ENCODE results near the gene ANKRD12.

DNA sequence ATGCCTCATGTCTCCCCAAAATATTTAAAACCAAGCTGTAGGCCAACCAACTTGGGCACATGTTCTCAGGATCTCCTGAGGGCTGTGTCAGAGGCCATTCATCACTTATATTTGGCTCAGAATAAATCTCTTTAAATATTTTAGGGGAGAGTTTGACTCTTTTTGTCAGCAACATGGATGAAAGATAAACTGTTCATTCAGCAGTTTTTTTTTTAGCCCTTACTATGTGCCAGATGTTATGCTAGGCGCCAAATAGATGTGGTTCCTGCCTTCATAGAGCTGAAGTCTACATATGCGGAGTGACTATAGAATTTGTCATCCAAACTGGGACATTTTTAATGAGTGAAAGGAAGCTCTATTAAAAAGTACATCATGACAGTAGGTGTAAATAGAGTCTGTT, 155.5 kb downstream of the ANKRD12 start:
- TF ChIP-seq EZH2 (IDR thresholded peaks at IDR 0.05; ENCODE audit: low read length), result no peak
- TF ChIP-seq, protein P1, sequence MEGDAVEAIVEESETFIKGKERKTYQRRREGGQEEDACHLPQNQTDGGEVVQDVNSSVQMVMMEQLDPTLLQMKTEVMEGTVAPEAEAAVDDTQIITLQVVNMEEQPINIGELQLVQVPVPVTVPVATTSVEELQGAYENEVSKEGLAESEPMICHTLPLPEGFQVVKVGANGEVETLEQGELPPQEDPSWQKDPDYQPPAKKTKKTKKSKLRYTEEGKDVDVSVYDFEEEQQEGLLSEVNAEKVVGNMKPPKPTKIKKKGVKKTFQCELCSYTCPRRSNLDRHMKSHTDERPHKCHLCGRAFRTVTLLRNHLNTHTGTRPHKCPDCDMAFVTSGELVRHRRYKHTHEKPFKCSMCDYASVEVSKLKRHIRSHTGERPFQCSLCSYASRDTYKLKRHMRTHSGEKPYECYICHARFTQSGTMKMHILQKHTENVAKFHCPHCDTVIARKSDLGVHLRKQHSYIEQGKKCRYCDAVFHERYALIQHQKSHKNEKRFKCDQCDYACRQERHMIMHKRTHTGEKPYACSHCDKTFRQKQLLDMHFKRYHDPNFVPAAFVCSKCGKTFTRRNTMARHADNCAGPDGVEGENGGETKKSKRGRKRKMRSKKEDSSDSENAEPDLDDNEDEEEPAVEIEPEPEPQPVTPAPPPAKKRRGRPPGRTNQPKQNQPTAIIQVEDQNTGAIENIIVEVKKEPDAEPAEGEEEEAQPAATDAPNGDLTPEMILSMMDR (optimal IDR thresholded peaks at IDR 0.05 in 1 of 3, IDR thresholded peaks at IDR 0.05 in 1 of 3, conservative IDR thresholded peaks at IDR 0.05 in 1 of 3; ENCODE audit: extremely low read depth in 1 of 3, insufficient read depth in 2 of 3, low read length in 3 of 3), result no peak
